ENCODE results near the gene ZNF219. TPM values are rescaled to one million over a fixed set of nuclear protein-coding genes. Genes with fewer than 3 reads are reported as not detected.

ZNF219 gene
- total RNA-seq, 2 experiments from 2014 or later, result 9.8 to 15.5 TPM

GRCh38 chr14:21060614-21061346 is 37.7 kb downstream of the ZNF219 start:
- POLR2A ChIA-PET, result no interaction called here

GRCh38 chr14:21059842-21060613 is 38.4 kb downstream of the ZNF219 start:
- H4K20me1 ChIP-seq (ENCODE audit: insufficient read depth, low read length), result no peaks in the 10 kb centered on the region
- H3K9me2 ChIP-seq (ENCODE audit: insufficient read depth, low read length), result no peaks in the 10 kb centered on the region
- H3K4me1 ChIP-seq (ENCODE audit: insufficient read depth, low read length, poor library complexity, severe bottlenecking), result peaks cover 5% of the 10 kb centered on the region
- H3K4me3 ChIP-seq (ENCODE audit: low read depth, low read length, poor library complexity, severe bottlenecking), result no peak overlapping the region
- no peak overlapping the region for H2AFZ ChIP-seq (ENCODE audit: low read length)
- no TSS peak for BruUV-seq (replicated peaks)
- TF ChIP-seq CTCF (conservative IDR thresholded peaks at IDR 0.05; ENCODE audit: low read length) (no peak), EZH2phosphoT487 (IDR thresholded peaks at IDR 0.05; ENCODE audit: borderline replicate concordance, low read depth, low read length) (no peak)
- no peaks in the 10 kb centered on the region for H3K9me3 ChIP-seq (ENCODE audit: low read length)
- H3K4me2 ChIP-seq (ENCODE audit: low read length), result no peak overlapping the region
- H3K79me2 ChIP-seq (ENCODE audit: insufficient read depth, low read depth, low read length), result no peaks in the 10 kb centered on the region
- CTCF ChIA-PET (ENCODE audit: unreplicated experiment), result no interaction called here
- no peaks in the 10 kb centered on the region for H3K36me3 ChIP-seq (ENCODE audit: insufficient read depth, low read length)
- no peak for DNase-seq (ENCODE audit: low spot score)
- POLR2A ChIA-PET, result no interaction called here
- no peak overlapping the region for H3K27ac ChIP-seq (ENCODE audit: low read depth, low read length, poor library complexity, severe bottlenecking)
- intact Hi-C loops (cut with micrococcal nuclease; ENCODE audit: unreplicated experiment), result no loop called here

More at GRCh38 chr14:21060614-21061346, 37.7 kb downstream of the ZNF219 start:
- no peak overlapping the region for H3K27ac ChIP-seq (ENCODE audit: low read depth, low read length, poor library complexity, severe bottlenecking)
- intact Hi-C loops (cut with micrococcal nuclease; ENCODE audit: unreplicated experiment), result no loop called here
- H3K9me2 ChIP-seq (ENCODE audit: insufficient read depth, low read length), result no peaks in the 10 kb centered on the region
- H3K4me3 ChIP-seq (ENCODE audit: low read depth, low read length, poor library complexity, severe bottlenecking), result no peak overlapping the region
- H2AFZ ChIP-seq (ENCODE audit: low read length), result no peak overlapping the region
- no peak for DNase-seq (ENCODE audit: low spot score)
- BruUV-seq (replicated peaks), result no TSS peak
- H3K4me2 ChIP-seq (ENCODE audit: low read length), result no peak overlapping the region
- H3K9me3 ChIP-seq (ENCODE audit: low read length), result no peaks in the 10 kb centered on the region
- H3K36me3 ChIP-seq (ENCODE audit: insufficient read depth, low read length), result no peaks in the 10 kb centered on the region
- CTCF ChIA-PET (ENCODE audit: unreplicated experiment), result no interaction called here
- H4K20me1 ChIP-seq (ENCODE audit: insufficient read depth, low read length), result no peaks in the 10 kb centered on the region
- TF ChIP-seq EZH2phosphoT487 (IDR thresholded peaks at IDR 0.05; ENCODE audit: borderline replicate concordance, low read depth, low read length) (no peak), CTCF (conservative IDR thresholded peaks at IDR 0.05; ENCODE audit: low read length) (no peak)
- H3K79me2 ChIP-seq (ENCODE audit: insufficient read depth, low read depth, low read length), result no peaks in the 10 kb centered on the region
- H3K4me1 ChIP-seq (ENCODE audit: insufficient read depth, low read length, poor library complexity, severe bottlenecking), result peaks cover 5% of the 10 kb centered on the region

GRCh38 chr14:21058903-21059302 is 39.6 kb downstream of the ZNF219 start:
- BruUV-seq (replicated peaks), result no TSS peak
- H3K9me3 ChIP-seq (ENCODE audit: low read length), result no peaks in the 10 kb centered on the region
- intact Hi-C loops (cut with micrococcal nuclease; ENCODE audit: unreplicated experiment), result no loop called here
- TF ChIP-seq CTCF (conservative IDR thresholded peaks at IDR 0.05; ENCODE audit: low read length) (no peak), EZH2phosphoT487 (IDR thresholded peaks at IDR 0.05; ENCODE audit: borderline replicate concordance, low read depth, low read length) (no peak)
- POLR2A ChIA-PET, result no interaction called here
- CTCF ChIA-PET (ENCODE audit: unreplicated experiment), result no interaction called here
- H3K4me2 ChIP-seq (ENCODE audit: low read length), result no peak overlapping the region
- no peaks in the 10 kb centered on the region for H3K79me2 ChIP-seq (ENCODE audit: insufficient read depth, low read depth, low read length)
- H3K4me1 ChIP-seq (ENCODE audit: insufficient read depth, low read length, poor library complexity, severe bottlenecking), result peaks cover 5% of the 10 kb centered on the region
- H3K36me3 ChIP-seq (ENCODE audit: insufficient read depth, low read length), result no peaks in the 10 kb centered on the region
- H4K20me1 ChIP-seq (ENCODE audit: insufficient read depth, low read length), result no peaks in the 10 kb centered on the region
- no peak for DNase-seq (ENCODE audit: low spot score)
- H3K4me3 ChIP-seq (ENCODE audit: low read depth, low read length, poor library complexity, severe bottlenecking), result no peak overlapping the region
- no peaks in the 10 kb centered on the region for H3K9me2 ChIP-seq (ENCODE audit: insufficient read depth, low read length)
- H3K27ac ChIP-seq (ENCODE audit: low read depth, low read length, poor library complexity, severe bottlenecking), result no peak overlapping the region
- no peak overlapping the region for H2AFZ ChIP-seq (ENCODE audit: low read length)
